WTC11 (cell line): ENCODE data around the gene TGFBRAP1. TPM values are rescaled to one million over a fixed set of nuclear protein-coding genes. Genes with fewer than 3 reads are reported as not detected.

Experiments
- ATAC-seq: fragments of 200-7000 bp; cut with Tn5 transposase; 2 replicates; pipeline ENCODE4 v1.10.0; 2021; ENCODE audit warnings: mild to moderate bottlenecking, moderate library complexity
- CTCF ChIA-PET: fragments of 300-600 bp; sonication (Branson Sonifier 250); formaldehyde crosslinking; loops from one replicate; lab custom pipeline; 2021; ENCODE audit warnings: antibody characterized with exemption; lab: Charles Lee
- POLR2A ChIA-PET: fragments of 350-600 bp; sonication (Branson Sonifier 250); formaldehyde crosslinking; loops from one replicate; lab custom pipeline; 2021; ENCODE audit warnings: antibody characterized with exemption; lab: Charles Lee
- DNase-seq: peaks from one replicate; pipeline ENCODE4 v3.0.0; 2021; ENCODE audit warnings: low spot score
- H3K27ac Mint-ChIP-seq: 2 replicates; pipeline ENCODE4 v1.8.0; 2021; ENCODE audit warnings: mixed read lengths
- H3K27me3 Mint-ChIP-seq: 2 replicates; pipeline ENCODE4 v1.8.0; 2021; ENCODE audit warnings: low read depth, mild to moderate bottlenecking, moderate library complexity, mixed read lengths
- H3K36me3 Mint-ChIP-seq: 2 replicates; pipeline ENCODE4 v1.8.0; 2021; ENCODE audit warnings: mixed read lengths
- H3K4me1 Mint-ChIP-seq: 2 replicates; pipeline ENCODE4 v1.8.0; 2022; ENCODE audit warnings: mixed read lengths
- H3K4me3 Mint-ChIP-seq: 2 replicates; pipeline ENCODE4 v1.8.0; 2021; ENCODE audit warnings: mild to moderate bottlenecking, moderate library complexity, mixed read lengths
- H3K9me3 Mint-ChIP-seq: 2 replicates; pipeline ENCODE4 v1.8.0; 2021; ENCODE audit warnings: mixed read lengths
- ATF2 ChIP-seq: sonication (generic); formaldehyde crosslinking; IDR thresholded peaks from 2 replicates; pipeline ENCODE4 v1.8.1; 2022; ENCODE audit warnings: low read depth, missing genetic modification reagents, borderline replicate concordance
- ATF3 ChIP-seq: sonication (generic); formaldehyde crosslinking; conservative IDR thresholded peaks from 2 replicates; pipeline ENCODE4 v1.8.1; 2022; ENCODE audit warnings: mild to moderate bottlenecking, missing genetic modification reagents
- CBFB ChIP-seq: sonication (generic); formaldehyde crosslinking; IDR thresholded peaks from 2 replicates; pipeline ENCODE4 v1.8.1; 2022; ENCODE audit warnings: mild to moderate bottlenecking, low read depth, missing genetic modification reagents
- CREB1 ChIP-seq: sonication (generic); formaldehyde crosslinking; IDR thresholded peaks from 2 replicates; pipeline ENCODE4 v1.8.0; 2023; ENCODE audit warnings: mild to moderate bottlenecking, missing genetic modification reagents
- E2F4 ChIP-seq: sonication (generic); formaldehyde crosslinking; IDR thresholded peaks from 2 replicates; pipeline ENCODE4 v1.8.1; 2022; ENCODE audit warnings: low read depth, mild to moderate bottlenecking, moderate library complexity, missing genetic modification reagents, borderline replicate concordance
- EMX1 ChIP-seq: fragments of 250-450 bp; sonication (Bioruptor Pico); IDR thresholded peaks from 2 replicates; pipeline ENCODE4 v1.8.0; 2021; ENCODE audit warnings: mild to moderate bottlenecking
- FOXK1 ChIP-seq: sonication (generic); formaldehyde crosslinking; IDR thresholded peaks from 2 replicates; pipeline ENCODE4 v1.8.0; 2022; ENCODE audit warnings: mild to moderate bottlenecking, moderate library complexity, missing genetic modification reagents
- HMGXB4 ChIP-seq: sonication (generic); formaldehyde crosslinking; IDR thresholded peaks from 2 replicates; pipeline ENCODE4 v1.8.1; 2023; ENCODE audit warnings: mild to moderate bottlenecking, moderate library complexity, missing genetic modification reagents
- NFYB ChIP-seq: sonication (generic); formaldehyde crosslinking; conservative IDR thresholded peaks from 2 replicates; pipeline ENCODE4 v1.8.0; 2022; ENCODE audit warnings: low read depth, missing genetic modification reagents
- STAT6 ChIP-seq: sonication (generic); formaldehyde crosslinking; conservative IDR thresholded peaks from 2 replicates; pipeline ENCODE4 v1.8.1; 2023; ENCODE audit warnings: mild to moderate bottlenecking, low read depth, missing genetic modification reagents, moderate library complexity
- TP53 ChIP-seq: sonication (generic); formaldehyde crosslinking; IDR thresholded peaks from 2 replicates; pipeline ENCODE4 v1.8.1; 2023; ENCODE audit warnings: mild to moderate bottlenecking, missing genetic modification reagents
- ZNF121 ChIP-seq: sonication (generic); formaldehyde crosslinking; IDR thresholded peaks from 2 replicates; pipeline ENCODE4 v1.8.0; 2023; ENCODE audit warnings: missing genetic modification reagents
- ZNF232 ChIP-seq: sonication (generic); formaldehyde crosslinking; IDR thresholded peaks from 2 replicates; pipeline ENCODE4 v1.8.0; 2022; ENCODE audit warnings: mild to moderate bottlenecking, missing genetic modification reagents
- ZNF317 ChIP-seq: sonication (generic); formaldehyde crosslinking; IDR thresholded peaks from 2 replicates; pipeline ENCODE4 v1.8.1; 2023; ENCODE audit warnings: low read depth, mild to moderate bottlenecking, moderate library complexity, missing genetic modification reagents, borderline replicate concordance
- ZNF423 ChIP-seq: fragments of 250-450 bp; sonication (Bioruptor Pico); IDR thresholded peaks from 2 replicates; pipeline ENCODE4 v2.1.2; 2022; ENCODE audit warnings: mild to moderate bottlenecking, moderate library complexity
- ZNF512 ChIP-seq: sonication (generic); formaldehyde crosslinking; IDR thresholded peaks from 2 replicates; pipeline ENCODE4 v1.8.1; 2022; ENCODE audit warnings: missing genetic modification reagents, borderline replicate concordance
- ZNF532 ChIP-seq: fragments of 250-450 bp; sonication (Bioruptor Pico); IDR thresholded peaks from 2 replicates; pipeline ENCODE4 v1.9.0; 2021; ENCODE audit warnings: mild to moderate bottlenecking, borderline replicate concordance
- ZNF671 ChIP-seq: fragments of 250-450 bp; sonication (Bioruptor Pico); IDR thresholded peaks from 2 replicates; pipeline ENCODE4 v1.8.0; 2021; ENCODE audit warnings: mild to moderate bottlenecking
- total RNA-seq: library from RNA; stranded (reverse); gene quantifications from 3 replicates; pipeline ENCODE4 v1.2.3, GENCODE V29; 2021

Gene TGFBRAP1
- total RNA-seq, 1 experiment from 2014 or later = 16.3 TPM

- TF ChIP-seq ATF3 (CRISPR knock-in tag) (no peak), FOXK1 (CRISPR knock-in tag) (no peak), NFYB (no peak), ZNF317 (no peak), CBFB (CRISPR knock-in tag) (no peak), ATF2 (no peak), TP53 (CRISPR knock-in tag) (no peak), STAT6 (CRISPR knock-in tag) (no peak)
Measured at GRCh38 chr2:105361102-105361889, 31.8 kb upstream of the TGFBRAP1 start (continued).

GRCh38 chr2:105358593-105358992 is 29.1 kb upstream of the TGFBRAP1 start:
- no peak overlapping the region for H3K27ac Mint-ChIP-seq
- H3K4me1 Mint-ChIP-seq = no peaks in the 10 kb centered on the region
- DNase-seq (no peak), ATAC-seq (no peak)
- ChIA-PET CTCF (no interaction called here), POLR2A (no interaction called here)
- no peaks in the 10 kb centered on the region for H3K9me3 Mint-ChIP-seq
- no peak for TF ChIP-seq FOXK1 (CRISPR knock-in tag)
- no peak for TF ChIP-seq EMX1
- no peak for TF ChIP-seq ZNF671
- TF ChIP-seq ZNF121 = no peak
- TF ChIP-seq ZNF532 (CRISPR knock-in tag) = no peak
- TF ChIP-seq CBFB (CRISPR knock-in tag) = no peak
- no peak for TF ChIP-seq ZNF232 (CRISPR knock-in tag)
- TF ChIP-seq CREB1 (CRISPR knock-in tag) = no peak
- TF ChIP-seq HMGXB4 = no peak
- TF ChIP-seq ZNF423 = no peak
- TF ChIP-seq E2F4 (CRISPR knock-in tag) = no peak
- no peak for TF ChIP-seq ZNF317
- TF ChIP-seq ZNF512 (CRISPR knock-in tag) = no peak
- peaks cover 30% of the 10 kb centered on the region for H3K36me3 Mint-ChIP-seq
- no peaks in the 10 kb centered on the region for H3K27me3 Mint-ChIP-seq
- H3K4me3 Mint-ChIP-seq = no peak overlapping the region
